Right lobe of liver (tissue), 6 donors: ENCODE measurements around the gene GSTCD. TPM values are rescaled to one million over a fixed set of nuclear protein-coding genes. Genes with fewer than 3 reads are reported as not detected.
"Not testable (repeated sequence)": the region's sequence is repeated elsewhere in the genome, so short reads cannot be mapped to it uniquely, and the experiment has no call there.

Experiments
- ATAC-seq, 4 donors: fragments of 200-7000 bp; cut with Tn5 transposase; one replicate each; pipeline ENCODE4 v1.9.1; 2020; ENCODE audit warnings: mild to moderate bottlenecking in 4 of 4, moderate library complexity in 4 of 4
- DNase-seq, 3 donors: peaks; one replicate each; pipeline ENCODE4 v3.0.0-alpha.2; 2020
- H3K27ac ChIP-seq, 3 donors: fragments of 200-600 bp; one replicate each; pipeline ENCODE4 v1.8.0; 2022
- H3K27me3 ChIP-seq, 2 donors: fragments of 200-600 bp; one replicate each; pipeline ENCODE4 v1.8.0; 2022
- H3K36me3 ChIP-seq, 4 donors: fragments of 200-600 bp; sonication (generic) in 1 of 4; one replicate each; pipeline versions ENCODE4 v1.5.1 to v1.8.0; 2017 to 2022; ENCODE audit warnings: control low read depth in 1 of 4
- H3K4me1 ChIP-seq, 4 donors: fragments of 200-600 bp; sonication (generic) in 1 of 4; one replicate each; pipeline versions ENCODE4 v1.5.1 to v1.8.0; 2017 to 2022; ENCODE audit warnings: control low read depth in 1 of 4
- H3K4me3 ChIP-seq, 3 donors: fragments of 200-600 bp; one replicate each; pipeline ENCODE4 v1.8.0; 2022
- H3K9me3 ChIP-seq, 4 donors: fragments of 200-600 bp; sonication (generic) in 1 of 4; one replicate each; pipeline versions ENCODE4 v1.5.1 to v1.8.0; 2017 to 2022; ENCODE audit warnings: control low read depth in 1 of 4
- POLR2A ChIP-seq: fragments of 450-650 bp; IDR thresholded peaks from one replicate; pipeline ENCODE4 v1.6.1; 2017; ENCODE audit warnings: antibody characterized with exemption, mild to moderate bottlenecking
- WGBS: methylation state at CpG from one replicate; pipeline ENCODE4 v1.1.6; 2018; ENCODE audit warnings: low coverage, low lambda C conversion rate; ENCODE audit not compliant: insufficient coverage; ENCODE audit errors: missing lambda C conversion rate; 5-methylcytosine and 5-hydroxymethylcytosine counted together
- intact Hi-C, 2 donors: fragments of 100-400 bp; cut with DNase I; formaldehyde crosslinking; loops; one replicate each; pipeline versions ENCODE4 v1.11.2 to v1.14.1; 2022
- total RNA-seq, 6 experiments: library from RNA; depleted of rRNA in 2 of 6; stranded (reverse); fragments of >200 nt in 2 of 6; fragmentation: NEBNext Ultra II Directional in 3 of 6; extraction: Animal tissue kit (Norgen Biotek cat#: 25700) in 3 of 6; gene quantifications; one replicate each; pipeline versions ENCODE4 v1.1.0 to v1.2.4, GENCODE V29; 2016 to 2023
- TF ChIP-seq, protein P1 (sequence below), 4 donors: fragments of 200-600 bp in 3 of 4; fragments of 450-650 bp in 1 of 4; IDR thresholded peaks; one replicate each; pipeline versions ENCODE4 v1.5.1 to v1.8.0; 2016 to 2022; ENCODE audit warnings: antibody characterized with exemption in 4 of 4, mild to moderate bottlenecking in 2 of 4
- donor health status: DM: no; HTN: yes; CAD: no.
- donor health status: DM: no; HTN: no; CAD: no.
- donor health status: DM: no; HTN: no; CAD: no.
- donor health status: DM: no; HTN: yes; CAD: no.
- donor health status: DM: no; HTN: yes; CAD: no.

GSTCD gene
- total RNA-seq, 6 experiments from 2014 or later, result 2.6 to 11.0 (median 3.6) TPM

DNA sequence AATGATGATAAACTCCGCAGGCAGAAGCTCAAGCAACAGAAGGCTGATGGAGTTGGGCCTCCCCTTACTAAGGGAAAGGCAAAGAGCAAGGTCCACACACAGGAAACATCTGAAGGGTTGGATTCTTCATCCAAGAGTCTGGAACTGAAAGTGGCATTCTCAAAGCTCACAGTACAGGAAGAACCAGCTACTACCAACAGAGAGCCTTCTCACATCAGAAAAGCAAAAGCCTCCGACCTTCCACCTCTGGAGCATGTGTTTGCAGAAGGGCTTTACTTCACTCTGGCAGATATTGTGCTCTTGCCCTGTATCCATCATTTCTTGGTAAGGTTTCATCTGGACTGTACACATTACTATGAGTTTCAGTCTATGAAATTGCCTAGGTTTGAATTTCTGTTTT is 10.6 kb downstream of the GSTCD start:
- intact Hi-C loops, result no loop called here
- no peak overlapping the region for H3K4me3 ChIP-seq
- no peaks in the 10 kb centered on the region for H3K4me1 ChIP-seq
- no peak overlapping the region for H3K27ac ChIP-seq
- WGBS, result 75% methylated on average over 2 of the region's 2 CpGs
- ATAC-seq, result no peak
- H3K9me3 ChIP-seq, result no peaks in the 10 kb centered on the region
- TF ChIP-seq POLR2A, result no peak
- TF ChIP-seq, protein P1, sequence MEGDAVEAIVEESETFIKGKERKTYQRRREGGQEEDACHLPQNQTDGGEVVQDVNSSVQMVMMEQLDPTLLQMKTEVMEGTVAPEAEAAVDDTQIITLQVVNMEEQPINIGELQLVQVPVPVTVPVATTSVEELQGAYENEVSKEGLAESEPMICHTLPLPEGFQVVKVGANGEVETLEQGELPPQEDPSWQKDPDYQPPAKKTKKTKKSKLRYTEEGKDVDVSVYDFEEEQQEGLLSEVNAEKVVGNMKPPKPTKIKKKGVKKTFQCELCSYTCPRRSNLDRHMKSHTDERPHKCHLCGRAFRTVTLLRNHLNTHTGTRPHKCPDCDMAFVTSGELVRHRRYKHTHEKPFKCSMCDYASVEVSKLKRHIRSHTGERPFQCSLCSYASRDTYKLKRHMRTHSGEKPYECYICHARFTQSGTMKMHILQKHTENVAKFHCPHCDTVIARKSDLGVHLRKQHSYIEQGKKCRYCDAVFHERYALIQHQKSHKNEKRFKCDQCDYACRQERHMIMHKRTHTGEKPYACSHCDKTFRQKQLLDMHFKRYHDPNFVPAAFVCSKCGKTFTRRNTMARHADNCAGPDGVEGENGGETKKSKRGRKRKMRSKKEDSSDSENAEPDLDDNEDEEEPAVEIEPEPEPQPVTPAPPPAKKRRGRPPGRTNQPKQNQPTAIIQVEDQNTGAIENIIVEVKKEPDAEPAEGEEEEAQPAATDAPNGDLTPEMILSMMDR (IDR thresholded peaks at IDR 0.05), result no peak
- H3K27me3 ChIP-seq, result no peaks in the 10 kb centered on the region
- peaks cover 0 to 3% (median 0%) of the 10 kb centered on the region in 4 donors for H3K36me3 ChIP-seq
- DNase-seq, result no peak

DNA sequence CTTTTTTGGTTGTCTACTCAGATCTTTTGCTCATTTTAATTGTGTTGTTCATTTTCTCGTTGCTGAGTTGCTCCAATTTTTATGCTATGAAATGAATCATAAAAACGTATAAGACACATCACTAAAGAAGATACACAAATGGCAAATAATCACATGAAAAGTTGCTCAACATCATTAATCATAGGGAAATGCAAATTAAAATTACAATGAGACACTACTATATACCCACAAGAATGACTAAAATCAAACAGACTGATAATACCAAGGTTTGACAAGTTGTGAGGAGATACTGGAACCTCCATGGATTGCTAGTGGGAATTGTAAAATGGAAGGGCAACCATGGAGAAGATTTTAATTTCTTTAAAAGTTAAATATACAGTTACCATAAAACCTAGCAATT is 17.0 kb downstream of the GSTCD start:
- Histone ChIP-seq H3K27ac (no peak overlapping the region), H3K36me3 (no peaks in the 10 kb centered on the region), H3K4me1 (no peaks in the 10 kb centered on the region), H3K9me3 (no peaks in the 10 kb centered on the region), H3K27me3 (no peaks in the 10 kb centered on the region), H3K4me3 (no peak overlapping the region)
- 96% methylated on average over 2 of the region's 2 CpGs for WGBS
- DNase-seq (no peak), ATAC-seq (no peak)
- intact Hi-C loops, result no loop called here
- TF ChIP-seq, protein P1 (IDR thresholded peaks at IDR 0.05), result no peak
- no peak for TF ChIP-seq POLR2A

DNA sequence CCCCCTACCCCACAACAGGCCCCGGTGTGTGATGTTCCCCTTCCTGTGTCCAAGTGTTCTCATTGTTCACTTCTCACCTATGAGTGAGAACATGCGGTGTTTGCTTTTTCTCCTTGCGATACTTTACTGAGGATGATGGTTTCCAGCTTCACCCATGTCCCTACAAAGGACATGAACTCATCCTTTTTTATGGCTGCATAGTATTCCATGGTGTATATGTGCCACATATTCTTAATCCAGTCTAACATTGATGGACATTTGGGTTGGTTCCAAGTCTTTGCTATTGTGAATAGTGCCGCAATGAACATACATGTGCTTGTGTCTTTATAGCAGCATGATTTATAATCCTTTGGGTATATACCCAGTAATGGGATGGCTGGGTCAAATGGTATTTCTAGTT is 21.3 kb downstream of the GSTCD start:
- ATAC-seq, intact Hi-C loops, H3K27me3 ChIP-seq, H3K4me3 ChIP-seq, H3K36me3 ChIP-seq, H3K27ac ChIP-seq, H3K9me3 ChIP-seq, H3K4me1 ChIP-seq, DNase-seq: not testable (repeated sequence)
- 88% methylated on average over 4 of the region's 4 CpGs for WGBS

DNA sequence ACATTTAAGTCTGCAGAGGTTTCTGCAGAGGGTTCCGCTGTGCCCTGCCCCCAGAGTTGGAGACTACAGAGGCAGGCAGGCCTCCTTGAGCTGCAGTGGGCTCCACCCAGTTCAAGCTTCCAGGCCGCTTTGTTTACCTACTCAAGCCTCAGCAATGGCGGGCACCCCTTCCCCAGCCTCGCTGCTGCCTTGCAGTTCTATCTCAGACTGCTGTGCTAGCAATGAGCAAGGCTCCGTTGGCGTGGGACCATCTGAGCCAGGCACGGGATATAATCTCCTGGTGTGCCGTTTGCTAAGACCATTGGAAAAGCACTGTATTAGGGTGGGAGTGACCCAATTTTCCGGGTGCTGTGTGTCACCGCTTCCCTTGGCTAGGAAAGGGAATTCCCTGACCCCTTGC is 26.6 kb downstream of the GSTCD start:
- intact Hi-C loops, DNase-seq, H3K9me3 ChIP-seq, H3K27ac ChIP-seq, H3K36me3 ChIP-seq, ATAC-seq, H3K4me3 ChIP-seq, H3K4me1 ChIP-seq, H3K27me3 ChIP-seq: not testable (repeated sequence)
- WGBS, result no CpG with 5 or more reads among the region's 10 CpGs

DNA sequence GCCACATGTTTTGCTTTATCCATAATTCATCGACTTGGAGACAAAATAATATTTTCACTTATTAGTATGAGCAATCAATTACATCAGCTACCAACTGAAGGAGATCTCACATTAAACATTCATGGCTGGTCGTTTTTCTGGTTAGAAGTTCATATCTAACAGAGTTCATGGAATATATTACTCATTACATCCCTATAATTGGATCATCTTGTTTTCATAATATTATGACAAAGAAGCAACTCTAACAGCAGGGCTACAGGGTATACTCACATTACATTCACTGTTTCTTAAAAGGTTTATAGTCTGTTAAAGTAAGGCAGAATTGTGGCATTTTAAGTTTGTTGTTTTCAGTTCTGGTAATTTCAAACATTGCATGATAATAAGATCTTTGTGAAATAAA is 33.0 kb downstream of the GSTCD start:
- DNase-seq (no peak), ATAC-seq (no peak)
- intact Hi-C loops, result no loop called here
- Histone ChIP-seq H3K27ac (no peak overlapping the region), H3K36me3 (no peaks in the 10 kb centered on the region), H3K27me3 (no peaks in the 10 kb centered on the region), H3K4me1 (no peaks in the 10 kb centered on the region), H3K9me3 (no peaks in the 10 kb centered on the region), H3K4me3 (no peak overlapping the region)
- TF ChIP-seq, protein P1 (IDR thresholded peaks at IDR 0.05), result no peak
- no peak for TF ChIP-seq POLR2A
- WGBS, result 60% methylated on average over 2 of the region's 2 CpGs

DNA sequence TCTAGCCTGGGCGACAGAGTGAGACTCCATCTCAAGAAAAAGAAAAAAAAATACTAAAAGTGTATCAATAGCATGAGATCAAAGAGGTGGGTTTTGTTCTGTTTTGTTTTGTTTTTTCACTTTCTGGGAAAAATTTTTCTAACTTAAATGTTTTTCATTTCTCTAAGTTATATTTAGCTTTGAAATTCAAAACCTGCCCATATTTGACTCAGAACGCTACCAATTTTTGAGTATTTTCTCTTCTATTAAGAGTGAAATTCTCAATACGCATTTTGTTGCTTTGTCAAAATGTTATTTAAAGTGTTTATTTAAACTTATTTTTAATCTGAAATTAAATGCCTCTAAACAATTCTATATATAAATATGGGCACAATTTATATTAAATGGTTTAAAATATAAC is 39.6 kb downstream of the GSTCD start:
- no peaks in the 10 kb centered on the region for H3K4me1 ChIP-seq
- intact Hi-C loops, result no loop called here
- H3K9me3 ChIP-seq, result peaks cover 0 to 2% (median 0%) of the 10 kb centered on the region in 4 donors
- no peak for DNase-seq
- H3K27ac ChIP-seq, result no peak overlapping the region
- no peak overlapping the region for H3K4me3 ChIP-seq
- H3K36me3 ChIP-seq, result no peaks in the 10 kb centered on the region
- no peaks in the 10 kb centered on the region for H3K27me3 ChIP-seq
- TF ChIP-seq, protein P1 (IDR thresholded peaks at IDR 0.05), result no peak
- TF ChIP-seq POLR2A, result no peak
- 86% methylated on average over 3 of the region's 3 CpGs for WGBS
- no peak for ATAC-seq
